KBM-7 (cell line): ENCODE results near the gene GJA5.
"Not testable (repeated sequence)": the region's sequence is repeated elsewhere in the genome, so short reads cannot be mapped to it uniquely, and the experiment has no call there.

Experiments
- DNase-seq: peaks from one replicate; pipeline ENCODE4 v3.0.0-alpha.2; 2015
- in situ Hi-C: fragments of 300-500 bp; cut with MboI; formaldehyde crosslinking; loops from 2 replicates; pipeline ENCODE4 v1.14.3; 2020; ENCODE audit warnings: low sequenced_read_pairs, low pct_unique_long_range_greater_than_20kb, mixed read lengths

GJA5 gene

DNA sequence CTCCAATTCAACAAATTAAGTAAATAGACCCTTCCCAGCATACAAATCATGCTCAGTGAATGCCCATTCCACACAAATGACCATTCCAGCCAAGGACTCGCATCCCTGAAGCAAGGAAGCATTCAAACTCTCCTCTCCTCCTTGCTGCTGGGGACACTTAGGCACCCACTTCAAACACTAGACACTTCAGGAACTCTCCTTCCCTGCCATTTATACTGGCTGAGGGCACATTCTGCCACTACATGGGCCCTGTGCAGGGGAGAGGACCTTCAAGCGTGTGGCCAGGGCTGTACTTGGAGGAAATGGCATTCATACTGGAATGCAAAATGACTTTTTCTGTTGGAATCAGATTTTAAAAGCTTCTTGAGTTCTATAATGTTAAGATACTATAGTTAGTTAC, 22.3 kb downstream of the GJA5 start:
- in situ Hi-C loops: no loop called here
- DNase-seq: no peak

DNA sequence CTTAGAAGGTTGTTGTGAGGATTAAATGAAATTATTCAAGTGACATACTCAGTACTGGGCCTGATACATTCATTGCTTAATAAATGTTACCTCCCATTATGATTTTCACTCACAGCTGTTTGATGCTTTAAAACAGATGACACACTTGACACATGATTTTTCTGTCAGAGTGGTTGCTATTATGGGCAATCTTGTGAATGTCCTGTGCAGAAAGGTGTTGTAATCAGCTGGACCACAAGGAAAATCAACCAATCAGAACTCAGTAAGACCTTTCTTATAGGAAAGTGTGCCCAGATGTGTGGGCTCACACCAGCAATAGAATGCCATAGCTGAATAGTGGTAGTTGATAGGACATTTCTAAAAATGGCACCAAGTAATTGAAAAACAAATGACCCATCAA, 23.5 kb downstream of the GJA5 start:
- in situ Hi-C loops: no loop called here
- no peak for DNase-seq

DNA sequence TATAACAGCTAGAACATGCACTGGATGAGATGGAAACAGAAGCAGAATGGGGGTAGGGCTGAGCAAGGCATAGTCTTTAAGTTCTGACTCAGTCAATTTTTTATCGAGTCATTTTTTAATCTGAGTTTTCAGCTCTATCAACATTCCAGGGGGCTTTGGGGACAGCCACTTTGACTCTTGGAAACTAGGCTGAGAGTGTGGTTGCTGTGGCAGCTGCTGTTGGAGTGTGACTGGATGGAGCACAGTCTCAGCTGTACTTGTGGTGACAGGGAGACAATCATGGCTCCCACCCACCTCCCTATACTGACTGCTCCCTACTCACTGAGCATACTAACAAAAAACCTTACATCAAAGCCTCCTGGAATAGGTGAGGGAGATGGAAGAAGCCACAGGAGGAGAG, 25.0 kb downstream of the GJA5 start:
- no peak for DNase-seq
- in situ Hi-C loops: no loop called here

DNA sequence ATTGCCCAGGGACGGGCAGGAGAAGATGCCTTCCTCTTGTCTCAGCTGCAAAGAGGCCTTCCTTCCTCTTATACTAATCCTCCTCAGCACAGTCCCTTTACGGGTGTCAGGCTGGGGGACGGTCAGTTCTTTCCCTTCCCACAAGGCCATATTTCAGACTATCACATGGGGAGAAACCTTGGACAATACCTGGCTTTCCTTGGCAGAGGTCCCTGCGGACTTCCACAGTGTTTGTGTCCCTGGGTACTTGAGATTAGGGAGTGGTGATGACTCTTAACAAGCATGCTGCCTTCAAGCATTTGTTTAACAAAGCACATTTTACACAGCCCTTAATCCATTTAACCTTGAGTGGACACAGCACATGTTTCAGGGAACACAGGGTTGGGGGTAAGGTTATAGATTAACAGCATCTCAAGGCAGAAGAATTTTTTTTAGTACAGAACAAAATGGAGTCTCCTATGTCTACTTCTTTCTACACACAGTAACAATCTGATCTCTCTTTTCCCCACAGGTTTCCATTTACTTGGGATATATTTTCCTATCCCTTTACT, 26.0 kb downstream of the GJA5 start:
- in situ Hi-C loops, DNase-seq: not testable (repeated sequence)

DNA sequence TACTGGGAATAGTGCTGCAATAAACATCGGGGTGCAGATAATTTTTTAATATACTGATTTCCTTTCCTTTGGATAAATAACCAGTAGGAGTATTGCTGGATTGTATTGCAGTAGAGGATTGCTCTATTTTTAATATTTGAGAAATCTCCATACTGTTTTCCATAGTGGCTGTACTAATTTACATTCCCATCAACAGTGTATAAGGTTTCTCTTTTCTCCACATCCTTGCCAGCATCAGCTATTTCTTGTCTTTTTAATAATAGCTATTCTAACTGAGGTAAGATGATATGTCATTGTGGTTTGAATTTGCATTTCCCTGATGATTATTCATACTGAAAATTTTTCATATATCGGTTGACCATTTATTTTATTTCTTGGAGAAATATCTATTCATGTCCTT, 31.1 kb downstream of the GJA5 start:
- no peak for DNase-seq
- in situ Hi-C loops: no loop called here

DNA sequence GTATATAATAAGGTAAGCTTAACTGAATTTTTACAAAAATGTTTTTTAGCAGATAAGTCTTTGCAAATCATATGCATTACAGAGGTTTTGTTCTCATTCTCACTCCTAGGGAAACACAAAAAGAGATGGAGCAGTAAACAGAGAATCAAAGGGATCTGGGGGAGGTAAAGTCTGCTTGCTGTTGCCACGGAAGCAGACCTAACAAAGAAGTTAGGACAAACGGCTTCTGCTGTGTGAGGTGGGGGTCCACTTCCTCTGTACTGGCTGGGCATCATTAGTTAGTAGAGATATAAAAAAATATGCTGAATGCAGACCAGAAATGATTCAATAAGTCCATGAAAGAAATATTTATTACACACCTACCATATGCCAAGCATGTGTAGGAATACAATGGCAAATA, 34.2 kb downstream of the GJA5 start:
- DNase-seq: no peak
- in situ Hi-C loops: no loop called here

DNA sequence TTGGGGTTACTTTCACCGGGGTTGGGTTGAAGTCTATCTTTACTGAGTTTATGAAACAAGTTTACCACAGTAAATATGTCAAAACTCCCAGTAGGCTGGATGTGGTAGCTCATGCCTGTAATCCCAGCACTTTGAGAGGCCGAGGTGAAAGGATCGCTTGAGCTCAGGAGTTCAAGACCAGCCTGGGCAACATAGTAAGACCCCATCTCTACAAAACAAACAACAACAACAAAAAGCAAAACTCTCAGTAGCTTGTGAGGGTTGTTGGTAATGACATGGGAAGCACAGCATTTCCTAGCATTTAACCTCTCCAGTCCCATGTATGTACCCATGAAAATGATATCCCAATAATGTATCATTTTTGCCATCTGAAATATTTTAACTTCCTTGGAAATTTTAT, 34.7 kb downstream of the GJA5 start:
- DNase-seq: no peak
- in situ Hi-C loops: no loop called here

DNA sequence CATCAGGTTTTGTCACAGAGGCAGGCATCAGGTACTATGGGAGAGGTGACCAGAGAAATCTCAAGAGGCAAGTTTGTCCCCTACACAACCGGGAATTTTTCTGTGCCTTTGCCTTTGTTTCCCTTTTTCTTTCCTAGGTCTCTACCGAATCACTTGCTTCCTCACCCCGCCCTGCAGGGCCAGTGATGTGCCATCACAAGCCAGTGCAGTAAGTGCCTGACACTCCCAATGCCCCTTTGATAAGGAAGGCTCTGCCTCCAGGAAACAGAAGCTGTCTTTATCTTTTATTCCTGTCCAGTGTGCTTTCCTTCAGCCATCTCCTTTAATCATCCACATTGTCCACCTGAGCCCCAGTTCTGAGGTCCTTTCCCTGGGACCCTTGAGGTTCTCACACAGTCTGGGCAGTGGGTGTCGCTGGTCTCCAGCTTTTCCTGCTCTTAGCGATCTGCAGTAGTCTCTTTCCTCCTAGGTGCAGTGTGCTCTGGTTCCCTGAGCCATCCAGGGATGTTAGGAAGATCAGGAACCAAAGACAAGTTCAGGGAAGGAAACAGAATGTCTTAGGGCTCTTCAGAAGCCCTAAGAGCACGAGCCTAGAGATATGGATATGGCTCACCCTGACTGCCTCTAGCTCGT, 36.6 kb downstream of the GJA5 start:
- peak; percentile 7 for DNase-seq
- in situ Hi-C loops: no loop called here

DNA sequence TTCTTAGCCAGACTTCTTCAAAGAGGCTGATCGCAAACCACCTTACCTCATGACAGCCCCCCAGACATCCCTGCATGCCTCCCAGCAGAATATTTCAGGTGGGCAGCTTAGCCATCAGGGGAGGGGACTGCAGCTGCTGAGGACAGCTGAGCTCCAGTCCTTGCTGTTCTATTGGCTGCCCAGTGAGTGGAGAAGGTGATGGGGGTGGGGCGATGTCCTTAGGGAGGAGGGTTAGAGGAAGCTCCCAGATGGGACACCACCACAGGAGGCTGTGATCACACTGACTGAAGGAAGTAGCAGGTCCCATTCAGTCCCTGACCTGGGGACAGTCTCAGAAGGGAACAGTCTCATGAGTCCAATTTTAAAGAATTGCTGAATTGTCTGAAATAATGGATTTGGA, 38.3 kb downstream of the GJA5 start:
- DNase-seq: no peak
- in situ Hi-C loops: no loop called here

DNA sequence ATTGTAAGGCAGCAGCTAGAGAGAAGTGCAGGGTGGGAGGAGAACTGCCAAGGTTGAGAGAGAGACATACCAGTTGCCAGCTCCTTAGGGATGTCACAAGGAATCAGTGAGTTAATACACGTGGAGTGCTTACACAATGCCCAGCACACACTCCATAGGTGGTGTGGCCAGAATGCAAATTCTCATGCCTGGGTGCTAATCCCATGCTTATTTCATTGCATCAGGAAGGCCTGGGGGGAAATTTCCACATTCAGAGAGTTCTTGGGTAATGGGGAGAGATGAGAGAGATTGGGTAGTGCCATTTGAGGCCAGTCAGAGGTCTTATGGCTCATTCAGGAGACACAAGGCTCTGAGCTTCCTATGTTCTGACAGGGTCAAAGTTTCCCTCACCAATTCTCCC, 38.7 kb downstream of the GJA5 start:
- in situ Hi-C loops: no loop called here
- no peak for DNase-seq

DNA sequence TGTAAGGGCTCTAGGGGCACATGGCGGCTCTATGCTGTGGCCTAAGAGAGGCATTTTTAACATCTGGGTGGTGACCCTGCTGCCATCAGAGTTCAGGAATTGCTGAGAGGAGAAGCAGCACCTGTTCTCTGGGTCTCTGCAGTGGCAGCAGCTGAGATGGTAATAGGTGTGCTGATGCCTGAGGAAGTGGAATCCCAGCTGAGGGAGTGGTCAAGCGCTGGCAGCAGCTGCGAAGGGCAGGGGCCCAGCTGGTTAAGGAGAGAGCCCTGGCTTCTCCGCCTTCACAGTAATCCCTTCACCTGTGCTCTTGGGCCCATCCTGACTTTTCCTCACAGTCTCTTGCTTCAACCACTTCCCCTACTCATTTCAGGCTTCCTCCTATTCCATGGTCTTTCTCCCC, 39.8 kb downstream of the GJA5 start:
- in situ Hi-C loops: no loop called here
- DNase-seq: no peak

DNA sequence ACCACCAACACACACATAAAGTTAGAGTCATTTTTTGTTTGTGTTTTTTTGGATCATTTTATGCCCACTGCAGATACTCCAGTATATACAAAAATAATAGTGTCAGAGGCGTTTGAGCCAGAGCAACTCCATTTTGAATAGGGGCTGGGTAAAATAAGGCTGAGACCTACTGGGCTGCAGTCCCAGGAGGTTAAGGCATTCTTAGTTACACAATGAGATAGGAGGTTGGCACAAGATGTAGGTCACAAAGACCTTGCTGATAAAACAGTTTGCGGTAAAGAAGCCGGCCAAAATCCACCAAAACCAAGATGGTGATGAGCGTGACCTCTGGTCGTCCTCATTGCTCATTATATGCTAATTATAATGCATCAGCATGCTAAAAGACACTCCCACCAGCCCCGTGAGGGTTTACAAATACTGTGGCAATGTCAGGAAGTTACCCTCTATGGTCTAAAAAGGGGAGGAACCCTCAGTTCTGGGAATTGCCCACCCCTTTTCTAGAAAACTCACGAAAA, 40.6 kb downstream of the GJA5 start:
- in situ Hi-C loops: no loop called here
- DNase-seq: no peak

DNA sequence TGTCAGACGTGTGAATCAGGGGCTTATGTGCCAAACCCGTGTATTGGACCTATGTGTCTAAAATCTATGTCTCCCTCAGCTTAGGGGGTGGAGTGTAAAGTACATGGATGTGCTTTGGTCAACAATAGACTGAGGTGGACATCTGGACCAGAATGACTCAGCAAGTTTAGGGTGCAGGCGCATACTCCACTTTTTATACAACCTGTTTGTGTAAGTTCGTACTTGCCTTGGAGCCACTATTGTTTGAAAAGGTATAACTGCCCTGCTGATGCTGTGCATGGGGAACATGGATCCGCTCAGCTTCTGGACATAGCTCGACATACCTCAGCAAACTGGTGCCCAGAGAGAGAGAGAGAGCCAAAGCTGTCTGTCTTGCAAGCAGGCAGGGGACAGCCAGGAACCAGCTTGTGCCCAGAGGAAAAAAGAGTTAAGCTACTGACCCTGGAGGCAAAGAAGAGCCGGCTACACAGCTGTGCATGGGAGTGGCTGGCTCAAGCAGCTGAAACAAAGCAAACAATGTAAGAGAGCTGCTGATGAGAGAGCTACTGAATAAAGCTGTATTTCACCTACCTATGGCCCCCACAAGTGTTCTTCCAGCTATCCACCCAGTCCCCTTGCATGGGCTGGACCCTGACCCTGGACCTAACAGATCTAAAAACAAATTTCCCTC, 41.2 kb downstream of the GJA5 start:
- in situ Hi-C loops: no loop called here
- no peak for DNase-seq

DNA sequence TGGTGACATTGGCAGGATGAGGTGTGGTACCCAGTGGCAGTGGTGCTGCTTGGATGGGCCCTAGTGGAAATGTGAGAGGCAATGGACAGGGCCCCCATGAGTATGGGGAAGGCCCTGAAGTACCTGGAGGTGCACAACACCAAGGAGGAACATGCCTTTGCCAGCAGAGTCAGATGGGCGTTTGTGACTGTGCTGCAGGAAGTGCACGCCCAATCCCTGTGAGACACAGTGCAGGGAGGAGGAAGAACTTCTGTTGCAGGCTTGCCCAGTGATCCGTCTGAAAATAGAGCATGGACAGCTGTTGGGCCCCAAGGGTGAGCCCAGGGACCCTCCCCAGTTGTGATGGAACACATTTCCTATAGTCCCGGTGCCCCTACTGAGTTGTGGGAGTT, 42.7 kb downstream of the GJA5 start:
- in situ Hi-C loops: no loop called here
- peak; percentile 5 for DNase-seq

DNA sequence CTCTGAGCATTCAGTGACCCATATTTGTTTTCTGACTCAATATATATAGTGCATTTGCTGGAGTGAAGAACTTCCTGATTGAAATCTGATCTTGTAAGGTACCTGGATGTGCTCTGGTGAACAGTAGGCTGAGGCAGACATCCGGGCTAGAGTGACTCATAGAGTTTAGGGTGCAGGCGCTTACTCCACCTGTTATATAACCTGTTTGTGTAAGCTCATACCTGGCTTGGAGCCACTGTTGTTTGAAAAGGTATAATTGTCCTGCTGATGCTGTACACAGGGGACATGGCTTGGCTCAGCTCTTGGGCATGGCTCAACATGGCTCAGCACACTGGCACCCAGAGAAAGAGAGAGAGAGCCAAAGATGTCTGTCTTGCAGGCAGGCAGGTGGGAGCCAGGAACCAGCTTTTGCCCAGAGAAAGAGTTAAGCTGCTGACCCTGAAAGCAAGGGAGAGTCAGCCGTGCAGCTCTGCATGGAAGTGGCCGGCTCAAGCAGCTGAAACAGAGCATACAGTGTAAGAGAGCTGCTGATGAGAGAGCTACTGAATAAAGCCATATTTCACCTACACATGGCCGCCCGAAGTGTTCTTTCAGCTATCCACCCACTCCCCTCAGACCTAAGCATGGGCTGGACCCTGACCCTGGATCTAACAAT, 43.2 kb downstream of the GJA5 start:
- in situ Hi-C loops: no loop called here
- DNase-seq: no peak

DNA sequence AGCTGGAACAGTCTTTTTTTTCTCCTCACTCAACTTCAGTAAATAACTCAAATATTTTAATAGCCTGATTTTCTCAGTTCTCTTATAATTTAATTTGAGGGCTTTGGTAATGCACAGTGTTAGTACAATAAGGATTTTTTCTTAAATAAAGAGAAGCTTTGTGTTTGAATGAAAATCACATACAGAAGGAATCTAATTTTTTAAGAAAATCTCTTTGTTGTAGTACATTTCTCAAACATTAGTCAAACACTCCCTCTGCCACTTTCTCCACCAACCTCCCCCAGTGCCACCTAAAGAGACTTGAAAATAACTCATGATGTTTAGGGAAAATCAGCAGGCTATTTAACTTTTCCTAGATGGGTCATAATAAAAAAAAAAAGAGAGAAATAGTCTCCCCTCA, 47.8 kb downstream of the GJA5 start:
- in situ Hi-C loops: no loop called here

More for the DNA sequence above, 47.8 kb downstream of the GJA5 start:
- DNase-seq: no peak
